Hepatocyte (in vitro differentiated cells): ENCODE measurements around the gene DMGDH. TPM values are rescaled to one million over a fixed set of nuclear protein-coding genes. Genes with fewer than 3 reads are reported as not detected.

Source experiments
- DNase-seq: peaks from one replicate; pipeline ENCODE4 v3.0.0-alpha.2; 2016; ENCODE audit warnings: low spot score
- H2AFZ ChIP-seq: fragments of 200-600 bp; sonication (generic); 2 replicates; pipeline ENCODE4 v1.6.0; 2016; ENCODE audit warnings: antibody characterized with exemption, mild to moderate bottlenecking
- H3K27ac ChIP-seq: fragments of 200-600 bp; sonication (generic); 2 replicates; pipeline ENCODE4 v1.5.1; 2016; ENCODE audit warnings: mild to moderate bottlenecking
- H3K27me3 ChIP-seq: fragments of 200-600 bp; sonication (generic); 2 replicates; pipeline ENCODE4 v1.6.1; 2016
- H3K36me3 ChIP-seq: fragments of 200-600 bp; sonication (generic); replicated peaks from 2 replicates; pipeline ENCODE4 v1.5.1; 2016; ENCODE audit warnings: low read depth; ENCODE audit not compliant: insufficient read depth
- H3K4me1 ChIP-seq: fragments of 200-600 bp; sonication (generic); 2 replicates; pipeline ENCODE4 v1.5.1; 2016; ENCODE audit warnings: mild to moderate bottlenecking, moderate library complexity; ENCODE audit not compliant: insufficient read depth
- H3K4me2 ChIP-seq: fragments of 200-600 bp; sonication (generic); 2 replicates; pipeline ENCODE4 v1.6.0; 2016
- H3K4me3 ChIP-seq: fragments of 200-600 bp; sonication (generic); 2 replicates; pipeline ENCODE4 v1.5.1; 2016; ENCODE audit warnings: mild to moderate bottlenecking
- H3K79me2 ChIP-seq: fragments of 200-600 bp; sonication (generic); 2 replicates; pipeline ENCODE4 v1.6.0; 2017; ENCODE audit warnings: mild to moderate bottlenecking
- H3K9me2 ChIP-seq: fragments of 200-600 bp; sonication (generic); replicated peaks from 2 replicates; pipeline ENCODE4 v1.6.0; 2017; ENCODE audit warnings: mild to moderate bottlenecking; ENCODE audit not compliant: insufficient read depth
- H3K9me3 ChIP-seq: fragments of 200-600 bp; sonication (generic); 2 replicates; pipeline ENCODE4 v1.5.1; 2016; ENCODE audit warnings: low read depth, mild to moderate bottlenecking
- H4K20me1 ChIP-seq: fragments of 200-600 bp; sonication (generic); 2 replicates; pipeline ENCODE4 v1.6.0; 2016; ENCODE audit warnings: mild to moderate bottlenecking; ENCODE audit not compliant: insufficient read depth, poor library complexity, severe bottlenecking
- CTCF ChIP-seq: fragments of 200-600 bp; sonication (generic); IDR thresholded peaks from 2 replicates; pipeline ENCODE4 v1.5.1; 2016; ENCODE audit warnings: antibody characterized with exemption, mild to moderate bottlenecking; ENCODE audit not compliant: poor library complexity
- EZH2 ChIP-seq: fragments of 200-600 bp; sonication (generic); IDR thresholded peaks from 2 replicates; pipeline ENCODE4 v1.6.1; 2016; ENCODE audit warnings: antibody characterized with exemption, mild to moderate bottlenecking, borderline replicate concordance
- EZH2phosphoT487 ChIP-seq: fragments of 200-600 bp; sonication (generic); IDR thresholded peaks from one replicate; pipeline ENCODE4 v1.6.1; 2018; ENCODE audit warnings: antibody characterized with exemption, mild to moderate bottlenecking, low read depth, moderate library complexity; ENCODE audit not compliant: unreplicated experiment, severe bottlenecking
- WGBS: methylation state at CpG from one replicate; pipeline ENCODE4 v1.1.6; 2016; ENCODE audit warnings: low lambda C conversion rate; ENCODE audit errors: missing lambda C conversion rate; 5-methylcytosine and 5-hydroxymethylcytosine counted together
- polyA plus RNA-seq: library from polyadenylated mRNA; unstranded; fragments of >200 nt; fragmentation: Nextera tagmentation; extraction: Ambion mirVana; gene quantifications from 2 replicates; pipeline ENCODE4 v1.2.1, GENCODE V29; 2016
- total RNA-seq: library from RNA; depleted of rRNA; stranded (reverse); fragments of >200 nt; gene quantifications from 2 replicates; pipeline ENCODE4 v1.2.3, GENCODE V29; 2014

DMGDH gene
- total and polyA plus RNA-seq, 2 experiments from 2014 or later: 0.87 TPM

- Histone ChIP-seq H4K20me1 (no peaks in the 10 kb centered on the region), H3K27ac (peak overlapping the region; percentile 16), H3K9me3 (no peaks in the 10 kb centered on the region), H3K36me3 (no peaks in the 10 kb centered on the region), H3K27me3 (no peaks in the 10 kb centered on the region), H3K4me2 (peak overlapping the region; percentile 50), H3K4me1 (peaks cover 34% of the 10 kb centered on the region), H3K4me3 (no peak overlapping the region), H2AFZ (no peak overlapping the region), H3K9me2 (no peaks in the 10 kb centered on the region), H3K79me2 (peaks cover 24% of the 10 kb centered on the region)
- DNase-seq: no peak
- TF ChIP-seq EZH2 (no peak), EZH2phosphoT487 (no peak), CTCF (no peak)
- 53% methylated on average over 5 of the region's 5 CpGs for whole genome bisulfite sequencing
Observed at GRCh38 chr5:78974011-78974410, 95.5 kb downstream of the DMGDH start.

- H3K36me3 ChIP-seq: no peaks in the 10 kb centered on the region
- WGBS: 47% methylated on average over 7 of the region's 7 CpGs
- peaks cover 34% of the 10 kb centered on the region for H3K4me1 ChIP-seq
- no peak overlapping the region for H3K4me3 ChIP-seq
- no peak for TF ChIP-seq CTCF
- no peak for TF ChIP-seq EZH2phosphoT487
- TF ChIP-seq EZH2: no peak
- no peaks in the 10 kb centered on the region for H4K20me1 ChIP-seq
- peak overlapping the region; percentile 60 for H3K4me2 ChIP-seq
- no peaks in the 10 kb centered on the region for H3K27me3 ChIP-seq
- H3K79me2 ChIP-seq: peaks cover 18% of the 10 kb centered on the region
- no peaks in the 10 kb centered on the region for H3K9me2 ChIP-seq
- peak; percentile 32 for DNase-seq
- H3K27ac ChIP-seq: no peak overlapping the region
- H2AFZ ChIP-seq: no peak overlapping the region
- H3K9me3 ChIP-seq: no peaks in the 10 kb centered on the region
Observed at GRCh38 chr5:78972654-78973428, 96.6 kb downstream of the DMGDH start.

- no peaks in the 10 kb centered on the region for H3K9me2 ChIP-seq
- H3K36me3 ChIP-seq: no peaks in the 10 kb centered on the region
- no peaks in the 10 kb centered on the region for H4K20me1 ChIP-seq
- H3K79me2 ChIP-seq: peaks cover 16% of the 10 kb centered on the region
- H3K9me3 ChIP-seq: no peaks in the 10 kb centered on the region
- no peak for TF ChIP-seq EZH2
- no peak for TF ChIP-seq CTCF
- TF ChIP-seq EZH2phosphoT487: no peak
- H3K27ac ChIP-seq: no peak overlapping the region
- WGBS: 57% methylated on average over 2 of the region's 2 CpGs
- no peak for DNase-seq
- no peak overlapping the region for H3K4me3 ChIP-seq
- H3K4me2 ChIP-seq: peak overlapping the region; percentile 60
- no peak overlapping the region for H2AFZ ChIP-seq
- H3K4me1 ChIP-seq: peaks cover 34% of the 10 kb centered on the region
- no peaks in the 10 kb centered on the region for H3K27me3 ChIP-seq
Observed at GRCh38 chr5:78971998-78972397, 97.5 kb downstream of the DMGDH start.
